Measurements from ENCODE around the gene KCNH3.

Gene KCNH3

DNA sequence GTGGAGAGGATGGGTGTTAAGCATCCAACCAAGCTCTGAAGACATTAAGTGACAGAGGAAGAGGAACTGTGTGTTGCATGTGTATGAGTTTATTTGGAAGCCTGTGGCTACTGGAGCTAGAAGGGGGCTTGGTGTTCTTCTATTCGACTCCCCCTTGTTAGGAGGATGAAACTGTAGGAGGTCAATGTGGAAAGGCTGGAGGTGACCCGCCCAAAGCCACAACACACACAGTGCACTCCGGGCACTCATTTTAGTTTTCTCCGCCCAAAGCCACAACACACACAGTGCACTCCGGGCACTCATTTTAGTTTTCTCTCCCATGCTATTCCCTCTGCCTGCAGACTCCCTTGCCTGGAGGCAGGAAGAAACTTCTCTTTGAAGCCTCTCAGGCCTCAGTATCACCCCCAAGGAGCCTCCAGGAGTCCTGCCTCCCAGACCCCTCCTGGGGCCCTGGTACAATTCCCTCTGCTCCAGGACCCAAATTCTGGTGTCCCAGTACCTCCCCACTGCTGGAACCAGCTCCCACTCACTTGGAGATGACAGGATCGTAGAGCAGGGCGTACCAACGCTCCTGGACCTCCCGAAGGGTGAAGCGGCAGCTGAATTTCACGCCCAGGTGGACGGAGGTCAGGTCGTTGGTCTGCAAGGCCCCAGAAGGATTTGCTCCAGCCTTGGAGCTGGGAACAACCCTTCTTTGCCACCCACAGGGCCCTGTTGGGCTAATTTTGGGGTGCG, 25.3 kb downstream of the KCNH3 start:
- DNase-seq, result no peak

DNA sequence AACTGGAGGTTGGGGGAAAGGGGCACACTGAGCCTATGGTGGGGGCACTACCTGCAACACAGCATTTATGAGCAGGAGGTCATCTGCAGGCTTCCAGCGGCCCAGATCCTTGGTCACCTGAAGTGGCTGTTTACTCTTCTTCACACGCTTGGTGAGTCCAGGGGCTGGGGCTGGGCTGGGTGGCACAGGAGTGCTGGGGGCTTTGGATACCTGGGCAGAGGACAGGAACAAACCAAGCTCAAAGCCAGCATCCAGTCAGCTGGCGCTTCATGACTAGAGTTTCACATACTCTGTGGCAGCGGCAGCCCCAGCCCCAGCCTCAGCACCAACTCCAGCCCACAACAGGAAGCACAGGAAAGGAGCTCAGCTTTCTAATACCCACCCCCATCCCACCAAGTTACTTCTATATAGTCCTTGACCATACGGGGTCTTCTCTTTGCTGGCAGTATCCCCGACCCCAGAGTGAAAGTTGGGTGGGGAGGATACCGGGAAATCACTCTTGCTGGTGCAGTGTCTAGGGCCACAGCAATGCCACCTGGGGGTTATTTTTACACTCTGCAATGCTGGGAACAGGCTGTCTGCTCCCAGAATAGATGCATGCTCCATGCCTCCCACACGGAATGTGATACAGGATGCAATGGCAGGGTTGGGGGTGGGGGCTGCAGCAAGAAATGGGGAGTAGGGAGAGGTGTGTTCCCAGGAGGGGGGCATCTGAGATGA, 26.0 kb downstream of the KCNH3 start:
- DNase-seq, result no peak

DNA sequence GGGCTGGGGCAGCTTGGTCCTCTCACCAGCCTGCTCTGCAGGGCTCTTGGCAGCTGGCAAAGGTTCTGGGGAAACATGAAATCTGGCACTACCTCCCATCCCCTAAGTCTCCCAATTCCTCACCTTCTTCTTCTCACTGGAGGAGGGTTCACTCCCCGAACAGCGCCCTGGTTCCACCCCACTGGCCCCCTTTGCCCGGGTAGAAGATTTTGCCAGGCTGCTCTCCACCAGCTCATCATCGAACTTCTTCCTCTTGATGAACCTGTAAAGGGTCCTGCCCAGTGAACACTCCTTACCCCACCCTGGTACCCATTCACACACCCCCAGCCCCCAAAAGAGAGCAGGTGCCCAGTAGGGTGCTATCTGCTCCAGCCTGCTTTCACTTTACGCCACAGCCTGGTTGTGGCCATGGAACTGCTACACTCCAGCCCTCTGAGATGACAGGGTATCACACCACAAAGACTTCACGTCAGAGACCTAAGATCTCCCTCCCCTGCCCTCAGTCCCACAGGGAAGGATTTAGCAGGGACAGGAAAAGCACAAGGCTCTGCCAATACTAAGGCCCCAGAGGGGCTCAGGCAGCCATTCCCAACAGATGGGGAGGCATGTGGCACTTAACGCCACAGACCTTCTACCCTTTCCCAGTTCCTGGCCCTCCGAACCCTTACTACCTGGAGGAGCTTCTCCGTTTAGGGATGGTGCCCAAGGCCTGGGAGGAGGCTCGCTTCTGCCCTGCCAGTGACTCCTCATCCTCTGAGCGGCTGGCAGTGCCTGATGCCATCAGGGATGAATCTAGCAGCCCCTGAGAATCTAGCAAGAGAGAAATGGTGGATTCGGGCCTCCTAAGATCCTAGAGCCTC, 26.8 kb downstream of the KCNH3 start:
- no peak for DNase-seq

DNA sequence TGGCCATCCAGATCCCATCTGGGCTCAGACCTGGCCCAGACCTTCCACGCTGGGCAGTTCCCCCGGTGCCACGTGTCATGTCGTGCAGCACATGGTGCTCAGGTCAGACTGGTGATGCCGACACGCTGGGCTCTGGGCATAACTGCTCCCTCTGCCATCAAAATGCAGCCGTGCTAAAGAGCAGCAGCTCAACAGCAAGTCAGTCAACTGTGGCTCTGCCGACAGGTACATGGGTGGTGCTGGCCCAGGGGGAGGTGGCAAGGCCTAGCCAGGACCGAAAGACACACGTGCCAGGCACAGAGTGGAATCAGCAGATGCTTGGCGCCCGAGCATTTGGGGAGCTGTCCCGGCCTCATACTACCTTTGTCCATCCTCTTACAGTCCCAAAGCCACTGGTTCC, 27.5 kb downstream of the KCNH3 start:
- no peak for DNase-seq

DNA sequence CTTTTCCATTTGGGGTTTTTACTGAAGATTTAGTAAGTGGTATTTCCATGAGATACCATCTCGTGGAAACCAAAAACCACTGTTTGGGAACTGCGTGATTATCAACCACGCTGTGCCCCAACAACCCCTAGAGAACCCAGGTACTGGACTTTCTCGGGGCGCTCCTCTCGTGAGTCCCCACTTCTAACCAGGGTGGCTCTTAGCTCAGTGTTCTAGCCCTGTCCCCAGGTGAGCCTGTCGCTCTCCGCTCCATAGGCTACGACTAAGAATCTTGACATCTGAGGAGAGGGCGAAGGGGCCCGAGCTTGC, 28.4 kb downstream of the KCNH3 start:
- DNase-seq, result no peak

DNA sequence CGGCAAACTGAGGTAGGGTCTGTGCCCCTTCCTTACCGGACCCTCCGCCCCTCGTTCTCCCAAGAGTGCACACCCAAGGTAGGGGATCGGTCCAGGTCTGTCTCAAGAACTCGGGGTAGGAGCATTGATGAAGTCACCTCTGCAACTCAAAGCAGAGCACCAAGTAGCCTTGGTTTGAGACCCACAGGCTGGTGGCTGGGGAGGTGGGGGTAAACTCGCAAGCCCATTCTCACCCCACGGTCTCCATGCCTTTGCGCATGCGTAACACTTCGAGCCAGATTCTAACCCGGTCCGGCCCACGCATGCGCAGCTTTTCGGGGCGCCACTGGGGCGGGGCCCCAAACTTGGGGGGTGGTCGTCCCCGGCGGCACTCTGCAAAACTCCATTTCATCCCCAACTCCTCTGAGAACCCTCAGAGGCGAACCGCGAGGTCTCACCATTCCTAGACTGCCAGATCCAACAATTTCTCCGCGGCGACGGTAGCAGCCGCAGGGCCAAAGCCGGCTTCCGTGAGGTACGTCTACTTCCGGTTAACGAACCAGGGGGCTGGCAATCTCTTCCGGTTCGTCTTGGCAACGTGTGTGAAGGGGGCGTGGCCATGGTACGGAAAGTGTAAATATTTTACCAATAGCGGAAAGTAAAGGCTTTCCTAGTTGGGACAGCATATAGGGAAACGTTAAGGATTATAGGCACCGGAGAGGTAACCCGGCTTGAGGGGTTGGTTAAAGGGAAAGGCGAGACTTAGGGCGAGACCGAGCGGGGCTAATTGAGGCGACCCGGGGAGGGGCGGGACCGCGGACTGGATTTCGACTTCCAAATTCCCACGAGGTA, 29.0 kb downstream of the KCNH3 start, which contains the start of gene MCRS1:
Gene MCRS1 (minus strand): TSS at position 532 of the 831 bp plus-strand sequence. CDS start 1,411 bp downstream, outside the sequence.
- peak; percentile 75 to 87 (median 86) for DNase-seq

DNA sequence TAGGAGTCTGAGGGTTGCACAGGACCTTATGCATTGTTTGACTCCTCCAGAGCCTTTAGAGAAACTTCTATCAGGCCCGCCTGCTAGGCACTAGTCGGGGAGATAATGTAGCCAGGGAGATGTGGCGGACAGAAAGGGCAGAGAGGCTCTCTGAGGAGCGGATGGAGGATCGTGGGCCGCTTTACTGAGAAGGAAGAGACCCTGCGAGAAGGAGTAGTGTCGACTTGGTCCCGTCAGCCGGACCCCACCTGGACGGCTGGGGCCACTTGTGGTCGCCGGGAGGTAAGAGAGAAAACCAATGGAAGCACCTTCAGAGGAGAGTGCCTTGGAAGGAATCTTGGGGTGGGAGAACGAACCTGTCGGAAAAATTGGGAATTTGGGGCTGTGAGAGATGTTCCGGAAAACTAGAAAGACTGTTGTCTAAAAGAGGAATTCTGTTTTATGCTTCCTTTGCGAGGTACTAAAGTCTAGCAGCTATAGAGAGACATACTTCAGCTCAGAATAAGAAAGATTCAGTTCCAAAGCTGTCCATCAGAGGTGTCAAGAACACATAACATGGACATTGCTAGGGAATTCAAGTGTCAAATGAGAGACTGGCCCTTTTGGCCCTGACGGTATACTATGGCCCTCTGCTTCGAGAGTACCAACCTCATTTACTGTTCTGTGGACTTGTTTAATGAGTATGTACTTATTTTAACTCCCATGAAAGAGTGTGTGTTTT, 29.8 kb downstream of the KCNH3 start:
- DNase-seq, result no peak

DNA sequence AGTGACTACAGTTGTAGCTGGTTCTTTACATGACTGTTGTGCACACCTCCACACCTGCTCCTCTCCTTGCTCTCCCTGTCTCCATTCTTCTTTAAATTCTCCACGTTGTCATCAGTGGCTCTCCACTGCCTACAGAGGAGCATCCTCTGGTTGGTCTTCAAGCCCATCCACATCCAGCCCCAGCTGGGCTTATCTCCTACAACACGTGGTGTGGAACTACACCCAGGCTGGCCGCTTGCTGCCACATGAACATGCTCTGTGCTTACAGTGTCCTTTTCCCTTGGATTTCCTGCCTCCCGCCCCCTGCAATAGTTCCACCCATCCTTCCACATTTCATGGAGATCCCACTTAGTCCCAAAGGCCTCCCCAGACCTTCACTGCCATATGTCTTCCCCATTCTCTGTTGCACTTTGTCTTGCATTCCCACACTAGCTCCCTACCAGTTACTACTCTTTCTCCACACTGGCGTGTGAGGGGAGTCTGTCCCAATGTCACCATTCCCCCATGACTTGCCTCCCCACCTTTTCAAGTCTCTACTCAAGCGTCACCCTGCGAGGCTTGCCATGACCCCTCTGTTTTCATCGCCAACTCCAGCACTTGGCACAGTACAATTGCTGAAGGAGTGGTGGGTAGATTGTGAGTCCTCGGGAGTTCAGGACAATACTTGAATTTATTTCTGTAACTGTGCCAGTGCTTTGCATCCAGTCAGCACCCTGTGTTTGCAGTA, 38.9 kb downstream of the KCNH3 start:
- no peak for DNase-seq

DNA sequence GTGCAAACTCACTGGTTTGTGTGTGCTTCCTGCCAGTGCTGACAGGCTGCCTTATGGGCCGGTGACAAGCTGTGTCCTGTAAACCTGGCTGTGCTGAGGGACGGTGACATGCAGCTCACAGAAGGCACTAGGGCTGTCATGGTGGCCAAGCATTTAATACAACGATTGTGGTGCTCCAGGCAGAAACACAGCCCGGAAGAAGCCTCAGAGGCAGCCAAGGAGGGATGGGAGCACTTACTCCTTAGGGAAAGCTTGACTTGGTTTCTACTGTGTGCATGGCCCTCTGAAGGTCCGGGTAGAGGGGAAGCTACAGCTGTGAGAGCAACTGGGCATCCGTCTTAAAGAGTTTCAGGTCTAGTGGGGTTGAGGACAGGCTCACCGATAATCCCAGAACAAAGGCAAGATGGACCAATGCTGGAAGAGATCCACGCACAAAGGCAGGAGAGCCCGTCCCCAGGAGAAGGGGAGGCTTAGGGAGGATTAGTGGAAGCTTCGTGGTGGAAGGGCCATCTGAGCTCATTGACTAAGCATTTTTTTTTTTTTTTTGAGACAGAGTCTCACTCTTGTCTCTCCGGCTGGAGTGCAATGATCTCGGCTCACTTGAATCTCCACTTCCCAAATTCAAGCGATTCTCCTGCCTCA, 39.8 kb downstream of the KCNH3 start:
- no peak for DNase-seq

DNA sequence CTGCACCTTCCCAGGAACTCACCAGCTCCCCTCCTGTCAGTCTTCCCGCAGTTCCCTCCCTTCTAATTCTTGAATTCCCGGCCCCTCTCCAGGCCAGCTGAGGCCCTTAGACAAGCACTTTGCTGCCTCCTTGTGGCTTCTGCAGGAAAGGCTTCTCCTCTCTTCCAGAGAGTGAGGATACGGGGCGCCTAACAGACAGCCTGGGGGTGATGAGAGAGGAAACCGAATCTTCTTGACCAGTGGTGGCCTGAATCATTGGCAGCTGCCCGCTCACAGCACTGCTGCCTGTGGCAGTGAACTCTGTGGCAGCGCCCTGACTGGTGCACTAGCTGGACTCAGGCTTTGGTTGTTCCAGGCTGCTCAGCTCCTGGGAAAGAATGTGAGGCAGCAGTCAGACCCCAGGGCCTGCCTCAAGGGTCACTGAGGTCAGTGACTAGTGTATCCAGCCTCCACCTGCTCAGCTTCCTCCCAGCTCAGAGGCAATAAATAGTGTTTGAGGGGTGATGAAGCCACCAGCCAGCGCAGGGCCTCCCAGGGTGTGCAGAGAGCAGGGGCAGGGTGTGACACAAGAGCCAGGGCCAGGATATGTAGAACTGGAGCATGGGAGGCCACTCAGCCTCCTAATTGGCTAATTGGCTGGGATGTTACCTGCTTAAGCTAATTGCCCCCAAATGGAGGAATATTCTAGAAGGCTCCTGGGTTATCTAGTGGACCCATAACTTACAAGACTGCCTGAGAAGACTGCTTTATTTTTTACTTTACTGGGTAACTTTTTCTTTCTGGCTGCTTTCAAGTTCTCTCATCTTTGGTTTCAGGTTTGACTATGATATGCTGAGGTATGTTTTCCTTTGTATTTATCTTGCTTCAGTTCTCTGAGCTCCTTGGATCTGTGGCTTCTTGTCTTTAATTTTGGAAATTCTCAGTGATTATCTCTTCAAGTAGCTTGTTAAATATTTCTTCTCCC, 42.0 kb downstream of the KCNH3 start:
- peak in 2 of 4 experiments; percentile 13 to 47 for DNase-seq

DNA sequence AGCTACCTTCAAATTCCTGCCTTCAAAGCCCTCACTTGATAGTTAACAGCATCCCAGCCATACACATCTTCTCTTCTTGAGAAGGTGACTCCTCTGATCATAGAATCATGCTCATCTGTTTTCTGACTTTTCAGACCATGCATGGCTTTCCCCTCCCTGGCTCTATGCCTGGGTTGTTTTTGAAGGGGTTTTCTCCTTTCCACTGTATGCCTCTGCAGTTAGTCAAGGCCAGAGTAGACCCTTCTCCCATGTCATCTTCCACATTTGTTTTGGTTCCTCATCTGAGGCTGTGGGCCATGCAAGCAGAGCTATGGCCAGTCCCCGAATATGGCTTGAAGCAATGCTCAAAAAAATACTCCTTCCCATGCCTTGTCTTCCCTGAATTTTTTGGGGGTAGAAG, 43.4 kb downstream of the KCNH3 start:
- no peak for DNase-seq

DNA sequence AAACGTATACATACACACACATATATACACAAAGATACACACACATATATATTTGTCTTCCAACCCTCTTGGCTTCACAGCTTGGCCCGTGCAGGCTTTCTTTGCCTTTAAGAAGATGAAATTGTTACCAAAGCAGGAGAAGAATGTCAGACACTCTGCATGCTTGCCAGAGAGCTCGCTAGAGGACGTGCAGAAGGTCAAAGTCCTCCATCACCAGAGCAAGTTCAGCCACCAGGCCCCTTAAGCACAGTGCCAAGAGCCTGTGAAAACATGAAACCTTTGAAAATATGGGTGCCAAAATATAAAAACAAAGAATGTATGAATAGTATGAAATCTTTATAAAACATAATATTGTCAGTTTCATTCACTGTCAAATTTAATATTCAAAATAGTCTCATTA, 44.0 kb downstream of the KCNH3 start:
- no peak for DNase-seq

DNA sequence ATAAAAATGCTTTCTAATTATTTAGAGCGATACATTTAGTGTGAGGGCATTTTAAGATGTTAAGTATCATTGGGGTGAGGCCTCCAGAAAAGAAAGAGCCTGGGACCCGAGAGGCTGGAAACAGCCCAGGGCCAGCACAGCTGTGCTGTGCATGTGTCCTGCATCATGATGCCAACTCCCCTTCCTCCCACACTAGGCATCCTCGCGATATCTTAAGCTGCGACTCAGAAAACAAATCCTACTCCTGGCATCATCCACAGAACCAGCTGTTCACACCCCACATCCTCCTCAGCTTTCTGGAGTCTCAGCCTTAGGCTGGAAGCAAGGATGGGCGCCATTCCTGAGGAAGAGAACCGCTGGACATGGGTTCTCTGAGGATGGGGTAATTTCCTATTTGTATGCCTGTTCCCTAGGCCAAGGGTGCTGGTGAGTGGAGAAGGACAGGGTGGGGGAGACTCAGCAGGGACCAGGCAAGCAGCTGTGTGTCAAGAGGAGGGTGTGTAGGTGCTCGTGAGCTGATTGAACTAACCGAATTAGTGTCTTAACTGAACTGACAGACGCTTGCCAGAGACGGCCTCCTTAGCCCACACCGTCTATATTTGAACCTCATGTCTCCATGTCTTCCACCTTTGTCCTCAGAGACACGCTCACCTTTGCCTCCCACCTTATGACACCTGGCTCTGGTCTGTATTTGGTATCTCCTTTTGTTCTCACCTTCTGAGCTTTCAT, 44.7 kb downstream of the KCNH3 start:
- no peak for DNase-seq

DNA sequence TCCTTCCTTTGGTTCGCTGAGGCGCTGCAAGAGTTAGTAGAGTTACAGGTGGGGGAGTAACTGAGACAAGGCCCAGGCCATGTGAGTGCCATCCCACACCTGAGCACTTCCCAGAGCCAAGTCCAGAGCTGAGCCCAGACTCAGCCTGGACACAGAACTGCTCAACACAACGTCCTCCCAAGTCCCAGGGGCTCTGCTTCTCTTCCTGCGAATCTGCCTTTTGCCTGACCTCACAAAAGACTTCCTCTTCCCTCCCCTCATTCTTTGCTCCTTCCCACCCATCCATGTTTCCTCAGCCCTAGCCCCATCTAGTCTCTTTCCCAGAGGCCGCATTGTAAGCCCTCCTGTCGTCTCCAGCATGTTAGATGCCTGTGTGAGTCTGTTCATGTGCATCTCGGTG, 45.8 kb downstream of the KCNH3 start:
- no peak for DNase-seq

DNA sequence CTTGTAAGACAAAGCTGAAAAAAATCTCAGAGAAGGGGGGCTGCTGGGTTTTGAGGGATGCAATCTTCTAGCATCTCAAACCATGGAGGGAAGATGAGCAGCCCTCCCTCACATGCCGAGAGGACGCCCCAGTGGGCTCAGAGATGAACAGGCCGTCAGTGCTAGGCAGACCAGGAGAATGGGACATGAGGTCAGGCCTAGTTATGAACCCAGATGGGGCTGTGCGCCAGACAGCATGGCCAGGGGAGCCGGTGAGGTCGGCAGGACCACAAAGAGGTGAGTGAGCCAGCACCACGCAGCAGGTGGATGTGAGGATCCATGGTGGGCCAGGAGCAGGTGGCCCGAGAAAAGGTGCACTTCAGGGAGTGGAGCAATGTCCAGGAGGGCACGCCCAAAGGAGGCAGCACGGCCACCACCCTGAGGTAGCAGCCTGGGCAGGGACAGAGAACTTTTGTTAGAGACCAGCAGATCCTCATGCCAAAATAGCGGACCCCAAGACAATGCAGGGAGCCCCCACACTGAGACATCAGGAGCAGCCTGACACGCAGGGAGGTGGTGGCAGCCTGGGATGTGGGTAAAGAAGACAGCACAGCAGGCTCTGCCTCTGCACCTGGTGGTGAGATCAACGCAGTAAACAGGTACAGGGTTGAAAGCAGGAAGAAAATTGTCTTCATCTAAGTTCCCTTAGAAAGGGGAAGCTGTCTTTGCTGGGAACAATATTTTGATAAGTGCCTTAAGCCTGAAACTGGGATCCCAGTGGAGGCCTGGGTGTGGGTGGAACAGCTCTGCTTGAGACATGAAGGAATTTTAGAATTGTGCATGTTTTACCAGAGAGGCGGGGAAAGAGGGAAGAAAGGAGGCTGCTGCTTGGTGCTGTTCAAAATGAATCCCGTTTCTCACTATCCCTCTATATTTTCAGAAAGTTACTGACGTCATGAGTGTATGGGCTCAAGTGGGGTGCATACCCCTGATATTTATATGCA, 46.9 kb downstream of the KCNH3 start:
- DNase-seq, result no peak

DNA sequence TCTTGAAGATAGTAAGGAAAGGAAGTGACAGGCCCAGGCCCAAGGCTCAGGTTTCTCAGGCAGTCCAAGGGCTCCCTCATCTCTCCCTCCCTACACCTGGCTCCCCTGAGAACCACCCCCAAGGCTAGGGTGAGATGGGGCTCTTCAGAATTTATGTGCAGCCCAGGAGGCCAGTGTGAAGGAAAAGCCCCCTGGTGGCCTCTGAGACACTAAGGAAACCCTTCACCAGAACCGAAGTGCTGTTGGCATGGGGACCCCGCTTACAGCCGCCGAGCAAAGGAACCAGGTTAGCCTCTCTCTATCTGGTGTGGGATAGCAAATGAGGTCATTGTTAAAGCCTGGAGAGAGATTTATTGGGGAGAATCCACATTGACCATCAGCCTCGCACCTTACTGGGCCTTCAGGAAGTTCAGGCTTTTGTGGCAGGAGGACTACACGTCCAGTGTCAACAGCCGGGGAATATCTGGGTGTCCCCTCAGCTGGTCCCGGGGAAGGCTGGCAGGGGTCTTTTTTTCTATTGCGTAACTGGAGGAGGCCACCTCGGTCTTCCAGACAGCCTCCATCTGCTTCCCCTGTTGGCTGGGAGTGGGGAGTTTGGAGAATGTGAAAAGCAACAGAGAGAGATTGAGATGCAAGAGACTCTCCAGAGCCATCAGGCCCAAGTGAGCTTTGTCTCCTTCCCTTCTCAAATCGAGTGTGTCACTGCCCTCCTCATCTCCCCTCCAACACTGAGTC, 48.5 kb downstream of the KCNH3 start:
- DNase-seq, result no peak

DNA sequence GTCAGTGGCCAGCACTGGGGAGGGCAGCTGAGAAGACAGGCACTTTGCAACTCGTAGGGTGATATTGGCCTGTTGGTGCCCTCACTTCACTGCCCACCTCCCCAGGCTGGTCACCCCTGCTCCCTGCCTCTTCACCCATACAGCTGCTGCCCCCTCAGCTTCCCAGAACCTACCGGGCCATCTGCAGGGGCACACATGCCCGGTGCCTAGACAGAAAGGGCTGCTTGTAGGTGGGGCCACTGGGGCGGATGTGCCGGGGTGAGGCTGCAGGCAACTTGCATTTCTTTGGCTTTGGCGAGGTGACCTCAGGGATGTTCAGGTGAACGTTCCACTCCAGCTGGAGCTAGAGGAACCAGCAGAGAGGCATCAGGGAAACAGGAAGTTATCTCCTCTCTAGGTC, 49.5 kb downstream of the KCNH3 start:
- no peak for DNase-seq
